Sciatic nerve (tissue), 2 donors: Measurements from ENCODE around the gene FAM50A. TPM values are rescaled to one million over a fixed set of nuclear protein-coding genes. Genes with fewer than 3 reads are reported as not detected.
"Not testable (repeated sequence)": the region's sequence is repeated elsewhere in the genome, so short reads cannot be mapped to it uniquely, and the experiment has no call there.

ENCODE experiments used
- ATAC-seq: fragments of 200-7000 bp; cut with Tn5 transposase; one replicate; pipeline ENCODE4 v1.9.1; 2020; ENCODE audit warnings: mild to moderate bottlenecking, moderate library complexity
- DNase-seq: peaks from one replicate; pipeline ENCODE4 v3.0.0-alpha.2; 2020; ENCODE audit warnings: low spot score
- intact Hi-C: fragments of 100-400 bp; cut with DNase I; formaldehyde crosslinking; loops from one replicate; pipeline ENCODE4 v1.14.2; 2022
- total RNA-seq: library from RNA; stranded (reverse); fragmentation: NEBNext Ultra II Directional; extraction: Animal tissue kit (Norgen Biotek cat#: 25700); gene quantifications from one replicate; pipeline ENCODE4 v1.2.1, GENCODE V29; 2021
- donor health status: DM: no; HTN: no; CAD: no.
- donor health status: DM: no; HTN: no; CAD: no.

FAM50A gene
- 51.1 TPM for total RNA-seq

GRCh38 chrX:154443992-154444754 lies at the start of gene FAM50A:
TSS of gene FAM50A (plus strand) at chrX:154444141. CDS start at chrX:154444236, 95 bp downstream.
- ATAC-seq (peak; percentile 86), DNase-seq (peak; percentile 88)
- intact Hi-C loops: no loop called here

GRCh38 chrX:154396363-154396762 lies 47.6 kb upstream of the FAM50A start:
- intact Hi-C loops, DNase-seq, ATAC-seq: not testable (repeated sequence)

DNA sequence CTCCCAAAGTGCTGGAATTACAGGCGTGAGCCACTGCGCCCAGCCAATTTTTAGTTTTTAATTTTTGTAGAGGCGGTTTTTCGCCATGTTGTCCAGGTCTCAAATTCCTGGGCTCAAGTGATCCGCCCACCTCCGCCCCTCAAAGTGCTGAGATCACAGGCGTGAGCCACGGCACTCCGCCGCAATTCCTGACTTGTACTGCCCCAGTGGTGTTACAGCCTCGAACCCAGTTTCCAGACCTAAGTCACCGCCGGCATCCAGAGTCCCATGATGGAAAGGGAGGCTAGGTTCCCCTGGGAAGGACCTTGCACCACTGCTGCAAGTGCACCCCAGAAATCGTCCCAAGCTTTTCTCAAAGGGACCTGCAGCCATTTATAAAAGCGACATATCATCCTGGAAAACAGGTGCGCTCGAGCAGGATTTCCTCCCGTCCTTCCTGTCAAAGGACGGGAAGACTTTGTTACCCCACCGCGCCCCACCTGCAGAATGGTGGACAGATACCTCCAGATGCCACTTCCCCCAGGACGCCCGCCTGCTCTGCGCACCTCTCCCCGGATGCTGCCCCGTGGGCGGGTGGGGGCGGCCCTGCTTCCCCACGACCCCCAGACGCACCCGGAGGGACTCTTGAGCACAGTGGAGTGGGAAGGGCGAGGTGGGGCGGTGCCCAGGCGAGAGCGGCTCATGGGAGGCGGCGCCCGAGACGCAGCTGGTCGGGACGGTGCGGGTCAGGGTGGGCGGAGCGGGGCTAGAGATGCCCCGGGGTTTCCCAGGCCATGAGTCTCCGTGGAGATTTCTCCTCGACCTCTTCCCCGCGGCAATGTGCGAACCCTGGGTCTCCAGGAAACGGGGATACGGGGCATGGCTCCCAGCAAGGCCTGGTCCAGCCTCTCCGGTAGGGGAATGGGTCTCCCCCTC lies 46.7 kb upstream of the FAM50A start:
- intact Hi-C loops: no loop called here
- peak; percentile 89 for ATAC-seq
- peak; percentile 85 for DNase-seq

GRCh38 chrX:154397888-154398667 lies 45.9 kb upstream of the FAM50A start, which contains the start of gene RPL10:
TSS of gene RPL10 (plus strand) at chrX:154398377. CDS start at chrX:154398520, 143 bp downstream.
- DNase-seq: peak; percentile 95

DNA sequence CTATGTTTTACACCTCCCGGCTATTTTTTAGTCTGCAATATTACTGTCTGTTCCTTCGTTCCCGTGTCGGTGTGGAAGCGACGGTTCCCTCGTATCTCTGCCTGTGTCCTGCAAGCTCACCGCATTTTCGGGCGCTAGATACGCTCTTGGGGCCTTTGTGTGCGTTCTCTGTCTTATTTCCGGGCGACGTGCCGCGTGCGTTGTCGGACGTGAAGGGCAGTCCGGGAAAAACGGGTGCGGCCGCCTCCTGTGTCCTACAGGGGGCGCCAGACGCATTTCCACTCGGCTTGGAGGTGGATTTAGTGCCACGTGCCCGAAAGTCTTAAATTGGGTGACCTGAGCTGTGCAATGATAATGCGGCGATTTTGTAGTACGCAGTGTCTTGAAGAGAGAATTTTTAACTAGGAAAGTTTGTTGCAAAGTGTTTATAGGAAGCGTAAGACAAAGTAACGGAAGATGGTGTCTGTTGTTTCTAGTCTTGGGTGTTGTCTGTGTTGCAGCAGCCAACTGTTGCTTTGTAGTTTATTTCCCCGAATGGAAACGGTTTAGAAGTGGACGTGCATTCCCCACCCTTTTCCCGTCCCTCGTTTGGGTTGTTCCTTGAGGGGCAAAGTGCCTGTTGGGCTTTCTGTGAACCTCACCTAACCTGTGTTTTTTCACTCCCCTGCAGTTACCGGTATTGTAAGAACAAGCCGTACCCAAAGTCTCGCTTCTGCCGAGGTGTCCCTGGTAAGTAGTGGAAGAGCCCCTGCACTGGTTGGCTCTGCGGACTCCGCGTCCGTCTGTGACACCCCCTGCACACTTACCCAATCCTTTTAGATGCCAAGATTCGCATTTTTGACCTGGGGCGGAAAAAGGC lies 45.0 kb upstream of the FAM50A start:
- intact Hi-C loops: no loop called here
- DNase-seq (peak; percentile 87), ATAC-seq (peak; percentile 72)

More at GRCh38 chrX:154397888-154398667, 45.9 kb upstream of the FAM50A start, which contains the start of gene RPL10:
- ATAC-seq: peak; percentile 96
- intact Hi-C loops: no loop called here

GRCh38 chrX:154399527-154400368 lies 44.2 kb upstream of the FAM50A start:
- DNase-seq: no peak
- intact Hi-C loops: no loop called here
- ATAC-seq: no peak

GRCh38 chrX:154400369-154400817 lies 43.5 kb upstream of the FAM50A start:
- DNase-seq, ATAC-seq, intact Hi-C loops: not testable (repeated sequence)

GRCh38 chrX:154401045-154401799 lies 42.7 kb upstream of the FAM50A start:
- intact Hi-C loops: no loop called here
- DNase-seq (no peak), ATAC-seq (no peak)

DNA sequence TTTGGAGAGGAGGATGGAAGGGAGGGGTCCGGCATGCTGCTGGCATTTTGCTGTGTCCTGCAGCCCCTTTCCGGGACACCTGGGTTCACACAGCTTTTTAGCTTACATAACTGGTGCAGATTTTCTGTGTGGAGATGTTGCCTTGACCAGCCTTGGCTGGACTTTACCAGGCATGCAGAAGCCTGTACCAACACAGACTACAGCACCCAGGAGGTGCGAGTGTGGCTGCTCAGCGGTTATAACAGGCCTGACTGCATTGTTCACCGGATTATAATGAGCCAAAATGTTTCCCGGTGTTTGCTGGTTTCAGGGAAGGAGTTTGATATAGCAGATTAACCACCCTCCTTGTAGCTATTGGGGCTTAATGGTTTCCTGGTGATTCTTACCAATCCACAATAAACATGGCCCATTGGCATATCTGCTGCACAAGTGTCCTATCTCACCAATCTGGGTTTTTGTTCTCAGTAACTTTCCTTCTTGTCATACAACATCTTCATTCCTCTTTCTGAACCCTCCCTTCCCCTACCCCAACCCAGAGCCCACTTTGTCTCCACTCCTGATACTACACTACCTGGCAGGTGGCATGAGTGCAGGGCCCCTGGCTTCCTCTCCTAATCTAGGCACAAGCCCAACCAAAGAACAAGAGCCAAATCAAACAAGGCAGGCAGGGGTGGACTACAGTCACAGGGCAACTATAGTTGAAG lies 41.9 kb upstream of the FAM50A start:
- no peak for DNase-seq
- ATAC-seq: no peak
- intact Hi-C loops: no loop called here

DNA sequence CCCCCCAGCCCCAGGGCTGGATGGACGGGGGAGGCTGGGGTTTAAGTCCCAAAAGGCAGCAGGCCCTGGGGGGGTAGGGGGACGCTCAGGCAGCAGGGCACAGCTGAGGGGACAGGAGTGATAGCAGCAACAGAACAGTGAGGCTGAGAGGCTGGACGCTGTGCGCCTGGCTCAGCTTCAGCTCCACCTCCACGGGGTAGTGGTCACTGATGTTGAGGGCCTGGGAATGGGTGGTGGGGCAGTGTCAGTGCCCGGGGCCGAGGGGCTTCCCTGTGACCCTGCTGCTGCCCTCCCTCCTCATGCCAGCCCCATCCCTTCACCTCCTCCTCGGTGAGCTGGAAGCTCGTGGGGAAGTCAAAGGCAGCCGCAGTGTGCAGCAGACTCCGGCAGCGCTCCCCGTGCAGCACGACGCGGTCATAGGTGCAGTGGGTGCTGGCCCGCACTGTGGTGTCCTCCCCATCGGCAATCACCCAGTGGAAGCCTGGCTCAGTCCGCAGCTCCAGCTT lies 41.3 kb upstream of the FAM50A start:
- intact Hi-C loops: no loop called here
- ATAC-seq: no peak
- DNase-seq: no peak

DNA sequence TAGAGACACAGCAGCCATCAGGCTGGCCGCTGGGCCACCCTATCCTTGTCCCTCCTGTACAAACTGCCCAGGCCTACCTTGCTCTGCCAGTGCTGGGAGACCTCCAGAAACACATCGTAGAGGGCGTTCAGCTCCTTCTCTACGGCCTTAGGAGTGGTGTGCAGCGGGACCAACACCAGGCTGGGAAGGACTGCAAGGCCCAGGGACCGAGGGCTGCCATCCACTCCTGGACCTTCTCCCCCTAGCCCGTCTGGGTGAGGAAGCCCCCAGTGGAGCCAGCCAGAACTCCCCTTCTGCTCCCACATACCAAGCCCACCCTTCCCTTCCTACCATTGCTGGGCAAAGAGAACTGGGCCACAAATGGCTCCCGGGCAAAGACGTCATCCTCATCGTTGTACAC lies 40.7 kb upstream of the FAM50A start:
- no peak for ATAC-seq
- no peak for DNase-seq
- intact Hi-C loops: no loop called here

DNA sequence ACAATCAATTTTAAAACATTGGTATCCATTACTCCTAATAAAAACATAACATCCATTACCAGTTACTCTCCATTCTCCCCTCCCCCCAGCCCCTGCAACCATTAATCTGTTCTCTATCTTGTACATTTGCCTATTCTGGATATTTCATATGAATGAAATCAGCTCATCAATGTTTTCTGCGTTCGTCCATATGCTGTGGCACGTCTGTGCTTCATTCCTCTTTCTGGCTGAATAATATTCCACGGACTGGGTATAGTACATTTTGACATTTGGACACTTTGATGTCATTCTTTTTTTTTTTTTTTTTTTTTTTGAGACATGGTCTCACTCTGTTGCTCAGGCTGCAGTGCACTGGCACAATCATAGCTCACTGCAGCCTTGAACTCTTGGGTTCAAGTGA lies 40.1 kb upstream of the FAM50A start:
- ATAC-seq: no peak
- DNase-seq: no peak
- intact Hi-C loops: no loop called here

DNA sequence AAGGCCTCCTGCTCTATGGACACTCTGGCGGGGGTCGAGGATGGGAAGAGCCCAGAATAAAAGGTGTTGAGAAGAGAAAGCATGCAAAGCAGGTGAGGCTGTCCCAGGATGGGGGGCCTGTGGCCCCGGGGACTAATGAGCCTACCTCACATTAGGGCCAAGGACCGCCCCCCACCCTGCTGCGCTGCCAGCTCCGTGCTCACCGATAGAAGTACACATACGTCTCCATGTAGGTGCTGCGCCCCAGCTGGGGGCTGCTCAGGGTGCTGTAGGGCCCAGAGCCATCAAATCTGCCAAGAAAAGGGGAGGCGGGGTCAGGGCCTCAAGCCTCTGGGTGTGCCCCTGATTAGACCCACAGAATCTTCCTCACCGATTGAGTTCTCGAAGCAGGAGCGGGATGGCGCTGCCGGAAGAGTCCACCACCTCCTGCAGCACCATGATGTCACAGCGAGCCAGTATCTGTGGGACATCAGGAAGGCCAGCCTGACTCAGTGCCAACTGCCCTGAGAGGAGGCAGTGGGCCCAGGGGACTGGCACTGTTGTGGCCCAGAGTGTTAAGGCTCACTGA lies 39.2 kb upstream of the FAM50A start:
- intact Hi-C loops: no loop called here
- no peak for DNase-seq

DNA sequence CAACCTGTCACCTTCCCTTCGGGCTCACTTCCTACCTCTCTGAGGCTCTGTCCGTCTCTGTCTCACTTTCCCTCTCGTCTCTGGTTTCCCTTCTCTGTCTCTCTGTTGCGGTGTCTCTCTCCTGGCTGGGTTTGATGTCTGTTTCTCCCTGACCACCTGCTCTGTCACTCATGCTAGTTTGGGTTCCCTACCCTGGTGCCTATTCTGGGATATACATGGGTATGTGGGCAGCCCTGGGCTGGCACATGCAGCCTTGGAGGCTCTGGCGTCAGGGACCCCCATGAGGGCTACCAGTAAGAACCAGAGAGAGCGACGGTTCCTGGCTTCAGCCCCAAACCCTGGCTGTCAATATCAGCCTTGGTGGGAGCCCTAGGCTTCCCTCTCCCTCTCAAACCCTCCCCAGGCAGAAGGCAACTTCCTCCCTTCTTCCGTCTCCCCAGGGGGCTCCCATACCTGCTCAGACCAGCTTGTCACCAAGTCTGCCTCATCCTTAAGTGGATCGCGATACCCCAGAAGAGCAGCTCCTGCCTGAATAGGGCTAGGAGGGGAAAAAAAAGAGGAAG lies 35.2 kb upstream of the FAM50A start:
- no peak for ATAC-seq
- no peak for DNase-seq
- intact Hi-C loops: no loop called here

More for the DNA sequence above, 39.2 kb upstream of the FAM50A start:
- no peak for ATAC-seq

- intact Hi-C loops: no loop called here
- DNase-seq (peak; percentile 85), ATAC-seq (peak; percentile 62)
Observed at GRCh38 chrX:154409222-154409871, 34.6 kb upstream of the FAM50A start, which contains the start of gene DNASE1L1. TSS of gene DNASE1L1 (minus strand) at chrX:154409254. CDS start at chrX:154405568, 3,686 bp downstream.
